Measurements from ENCODE around the gene ELAPOR2. TPM values are rescaled to one million over a fixed set of nuclear protein-coding genes. Genes with fewer than 3 reads are reported as not detected.

The ELAPOR2 gene
- total and polyA plus RNA-seq, 4 donors = 0.47 to 1.4 (median 0.82) TPM

GRCh38 chr7:87038993-87039690 lies 20.3 kb downstream of the ELAPOR2 start:
- no peaks in the 10 kb centered on the region for H3K9me3 ChIP-seq (ENCODE audit: control insufficient read depth in 4 of 4, low read length in 3 of 4)

GRCh38 chr7:87036985-87037384 lies 22.5 kb downstream of the ELAPOR2 start:
- DNase-seq (ENCODE audit: low spot score) = no peak
- Histone ChIP-seq H3K9ac (ENCODE audit: low read depth in 1 of 2, low read length in 2 of 2) (no peak overlapping the region), H3K9me3 (ENCODE audit: control insufficient read depth in 4 of 4, low read length in 3 of 4) (no peaks in the 10 kb centered on the region), H3K27ac (ENCODE audit: low read depth in 1 of 2, low read length in 2 of 2) (no peak overlapping the region), H3K27me3 (ENCODE audit: control insufficient read depth in 4 of 4, insufficient read depth in 4 of 4, low read length in 3 of 4) (no peaks in the 10 kb centered on the region), H3K4me3 (ENCODE audit: low read depth in 1 of 3, low read length in 3 of 3) (no peak overlapping the region), H3K4me1 (ENCODE audit: control insufficient read depth in 4 of 4, insufficient read depth in 4 of 4, low read length in 3 of 4) (no peaks in the 10 kb centered on the region), H3K36me3 (ENCODE audit: control insufficient read depth in 4 of 4, insufficient read depth in 3 of 4, low read depth in 1 of 4, low read length in 3 of 4) (no peaks in the 10 kb centered on the region)
- 77% methylated on average over 2 of the region's 2 CpGs for WGBS
- no peak for TF ChIP-seq REST (IDR thresholded peaks at IDR 0.05)
- no peak for TF ChIP-seq HNF4A (conservative IDR thresholded peaks at IDR 0.05)
- TF ChIP-seq FOXA2 (IDR thresholded peaks at IDR 0.05) = no peak
- TF ChIP-seq FOXA1 (IDR thresholded peaks at IDR 0.05) = no peak
- TF ChIP-seq ZBTB33 (IDR thresholded peaks at IDR 0.05) = no peak
- TF ChIP-seq JUND (IDR thresholded peaks at IDR 0.05) = no peak
- no peak for TF ChIP-seq ATF3 (IDR thresholded peaks at IDR 0.05)
- TF ChIP-seq MAX (IDR thresholded peaks at IDR 0.05) = no peak
- TF ChIP-seq NR2F2 (IDR thresholded peaks at IDR 0.05) = no peak
- no peak for TF ChIP-seq HNF4G (IDR thresholded peaks at IDR 0.05)
- no peak for TF ChIP-seq GABPA (IDR thresholded peaks at IDR 0.05 in 1 of 2, conservative IDR thresholded peaks at IDR 0.05 in 1 of 2)

More at GRCh38 chr7:87038993-87039690, 20.3 kb downstream of the ELAPOR2 start:
- no peak for DNase-seq (ENCODE audit: low spot score)
- Histone ChIP-seq H3K27me3 (ENCODE audit: control insufficient read depth in 4 of 4, insufficient read depth in 4 of 4, low read length in 3 of 4) (no peaks in the 10 kb centered on the region), H3K36me3 (ENCODE audit: control insufficient read depth in 4 of 4, insufficient read depth in 3 of 4, low read depth in 1 of 4, low read length in 3 of 4) (no peaks in the 10 kb centered on the region), H3K27ac (ENCODE audit: low read depth in 1 of 2, low read length in 2 of 2) (no peak overlapping the region), H3K4me3 (ENCODE audit: low read depth in 1 of 3, low read length in 3 of 3) (no peak overlapping the region), H3K4me1 (ENCODE audit: control insufficient read depth in 4 of 4, insufficient read depth in 4 of 4, low read length in 3 of 4) (no peaks in the 10 kb centered on the region), H3K9ac (ENCODE audit: low read depth in 1 of 2, low read length in 2 of 2) (no peak overlapping the region)
- TF ChIP-seq JUND (IDR thresholded peaks at IDR 0.05) = no peak
- TF ChIP-seq TAF1 (conservative IDR thresholded peaks at IDR 0.05) = no peak
- no peak for TF ChIP-seq RXRA (IDR thresholded peaks at IDR 0.05)
- TF ChIP-seq HNF4A (conservative IDR thresholded peaks at IDR 0.05) = no peak
- no peak for TF ChIP-seq MAX (IDR thresholded peaks at IDR 0.05)
- TF ChIP-seq RAD21 (IDR thresholded peaks at IDR 0.05) = no peak
- TF ChIP-seq SP1 (IDR thresholded peaks at IDR 0.05) = no peak
- TF ChIP-seq YY1 (IDR thresholded peaks at IDR 0.05) = no peak
- TF ChIP-seq EGR1 (IDR thresholded peaks at IDR 0.05; ENCODE audit: low read depth in 2 of 2) = no peak
- TF ChIP-seq REST (IDR thresholded peaks at IDR 0.05) = no peak
- no peak for TF ChIP-seq HNF4G (IDR thresholded peaks at IDR 0.05)
- 62% methylated on average over 5 of the region's 5 CpGs for WGBS
